ENCODE data around the gene ANAPC1. TPM values are rescaled to one million over a fixed set of nuclear protein-coding genes. Genes with fewer than 3 reads are reported as not detected.
A peak's percentile ranks its signal among the peaks of the same experiment; 100 is the strongest.
"Not testable (repeated sequence)": the region's sequence is repeated elsewhere in the genome, so short reads cannot be mapped to it uniquely, and the experiment has no call there.

The ANAPC1 gene
- total RNA-seq, 2 experiments from 2014 or later = 137 to 149 TPM

- no peaks in the 10 kb centered on the region for H3K9me3 Mint-ChIP-seq
- no peaks in the 10 kb centered on the region for H3K36me3 Mint-ChIP-seq
- no peak overlapping the region for H3K4me3 Mint-ChIP-seq
- H3K27me3 Mint-ChIP-seq = peaks cover 51% of the 10 kb centered on the region
- DNase-seq = no peak
- no peak overlapping the region for H3K27ac Mint-ChIP-seq
- H3K4me1 Mint-ChIP-seq = peaks cover 12% of the 10 kb centered on the region
Measured at GRCh38 chr2:111896576-111896975, 12.6 kb upstream of the ANAPC1 start.

- no peak for DNase-seq
- peaks cover 47% of the 10 kb centered on the region for H3K27me3 Mint-ChIP-seq
- H3K36me3 Mint-ChIP-seq = no peaks in the 10 kb centered on the region
- peaks cover 12% of the 10 kb centered on the region for H3K4me1 Mint-ChIP-seq
- H3K9me3 Mint-ChIP-seq = no peaks in the 10 kb centered on the region
- H3K4me3 Mint-ChIP-seq = no peak overlapping the region
- H3K27ac Mint-ChIP-seq = no peak overlapping the region
Measured at GRCh38 chr2:111896024-111896423, 12.0 kb upstream of the ANAPC1 start.

GRCh38 chr2:111884592-111884964, 585 bp upstream of the ANAPC1 start:
- peak overlapping the region; percentile 94 for H3K4me3 Mint-ChIP-seq
- DNase-seq = no peak
- H3K9me3 Mint-ChIP-seq = no peaks in the 10 kb centered on the region

GRCh38 chr2:111872806-111873205, 11.2 kb downstream of the ANAPC1 start:
- H3K27me3 Mint-ChIP-seq, H3K27ac Mint-ChIP-seq: not testable (repeated sequence)
- peaks cover 25% of the 10 kb centered on the region for H3K36me3 Mint-ChIP-seq

More at GRCh38 chr2:111884592-111884964, 585 bp upstream of the ANAPC1 start:
- Mint-ChIP-seq H3K4me1 (peaks cover 9% of the 10 kb centered on the region), H3K27ac (peak overlapping the region; percentile 96), H3K36me3 (peaks cover 24% of the 10 kb centered on the region), H3K27me3 (no peaks in the 10 kb centered on the region)

GRCh38 chr2:111865124-111865523, 18.9 kb downstream of the ANAPC1 start:
- not testable (repeated sequence) for H3K27ac Mint-ChIP-seq, H3K9me3 Mint-ChIP-seq
- peaks cover 21% of the 10 kb centered on the region for H3K36me3 Mint-ChIP-seq

More at GRCh38 chr2:111872806-111873205, 11.2 kb downstream of the ANAPC1 start:
- not testable (repeated sequence) for DNase-seq, H3K9me3 Mint-ChIP-seq, H3K4me3 Mint-ChIP-seq
- peaks cover 16% of the 10 kb centered on the region for H3K4me1 Mint-ChIP-seq

GRCh38 chr2:111860005-111860404, 24.0 kb downstream of the ANAPC1 start:
- H3K27me3 Mint-ChIP-seq, H3K9me3 Mint-ChIP-seq, H3K4me1 Mint-ChIP-seq, DNase-seq, H3K4me3 Mint-ChIP-seq, H3K27ac Mint-ChIP-seq: not testable (repeated sequence)
- H3K36me3 Mint-ChIP-seq = peaks cover 16% of the 10 kb centered on the region

More at GRCh38 chr2:111865124-111865523, 18.9 kb downstream of the ANAPC1 start:
- not testable (repeated sequence) for DNase-seq, H3K4me3 Mint-ChIP-seq, H3K4me1 Mint-ChIP-seq, H3K27me3 Mint-ChIP-seq

GRCh38 chr2:111852544-111852943, 31.4 kb downstream of the ANAPC1 start:
- H3K4me1 Mint-ChIP-seq, H3K27ac Mint-ChIP-seq, H3K27me3 Mint-ChIP-seq, H3K4me3 Mint-ChIP-seq, DNase-seq, H3K9me3 Mint-ChIP-seq: not testable (repeated sequence)
- peaks cover 15% of the 10 kb centered on the region for H3K36me3 Mint-ChIP-seq

- H3K36me3 Mint-ChIP-seq = peaks cover 16% of the 10 kb centered on the region
- H3K9me3 Mint-ChIP-seq, H3K27ac Mint-ChIP-seq, H3K4me3 Mint-ChIP-seq, DNase-seq, H3K27me3 Mint-ChIP-seq, H3K4me1 Mint-ChIP-seq: not testable (repeated sequence)
Measured at GRCh38 chr2:111850646-111851045, 33.3 kb downstream of the ANAPC1 start.

- H3K4me3 Mint-ChIP-seq, DNase-seq, H3K27me3 Mint-ChIP-seq, H3K9me3 Mint-ChIP-seq: not testable (repeated sequence)
- Mint-ChIP-seq H3K4me1 (peaks cover 15% of the 10 kb centered on the region), H3K36me3 (peaks cover 12% of the 10 kb centered on the region), H3K27ac (peak overlapping the region; percentile 58)
Measured at GRCh38 chr2:111839625-111840282, 44.2 kb downstream of the ANAPC1 start.

- H3K27me3 Mint-ChIP-seq, DNase-seq, H3K4me3 Mint-ChIP-seq, H3K9me3 Mint-ChIP-seq: not testable (repeated sequence)
- Mint-ChIP-seq H3K27ac (peak overlapping the region; percentile 58), H3K36me3 (peaks cover 17% of the 10 kb centered on the region), H3K4me1 (peaks cover 20% of the 10 kb centered on the region)
Measured at GRCh38 chr2:111838992-111839391, 45.0 kb downstream of the ANAPC1 start.

GRCh38 chr2:111834221-111834620, 49.8 kb downstream of the ANAPC1 start:
- peaks cover 22% of the 10 kb centered on the region for H3K4me1 Mint-ChIP-seq
- not testable (repeated sequence) for H3K9me3 Mint-ChIP-seq, H3K4me3 Mint-ChIP-seq, H3K27me3 Mint-ChIP-seq, DNase-seq
- H3K27ac Mint-ChIP-seq = peak overlapping the region; percentile 83
- peaks cover 22% of the 10 kb centered on the region for H3K36me3 Mint-ChIP-seq

- DNase-seq, H3K27me3 Mint-ChIP-seq, H3K4me3 Mint-ChIP-seq, H3K27ac Mint-ChIP-seq, H3K9me3 Mint-ChIP-seq: not testable (repeated sequence)
- Mint-ChIP-seq H3K4me1 (peaks cover 21% of the 10 kb centered on the region), H3K36me3 (peaks cover 32% of the 10 kb centered on the region)
Measured at GRCh38 chr2:111830479-111830878, 53.5 kb downstream of the ANAPC1 start.

- not testable (repeated sequence) for H3K4me1 Mint-ChIP-seq, H3K27me3 Mint-ChIP-seq, DNase-seq, H3K9me3 Mint-ChIP-seq, H3K27ac Mint-ChIP-seq, H3K4me3 Mint-ChIP-seq
- peaks cover 27% of the 10 kb centered on the region for H3K36me3 Mint-ChIP-seq
Measured at GRCh38 chr2:111828217-111828766, 55.7 kb downstream of the ANAPC1 start.

GRCh38 chr2:111812970-111813622, 70.9 kb downstream of the ANAPC1 start:
- not testable (repeated sequence) for H3K4me1 Mint-ChIP-seq, H3K27ac Mint-ChIP-seq, H3K9me3 Mint-ChIP-seq, H3K27me3 Mint-ChIP-seq, DNase-seq, H3K4me3 Mint-ChIP-seq, H3K36me3 Mint-ChIP-seq

- not testable (repeated sequence) for H3K9me3 Mint-ChIP-seq, H3K4me1 Mint-ChIP-seq, DNase-seq, H3K27me3 Mint-ChIP-seq, H3K27ac Mint-ChIP-seq, H3K36me3 Mint-ChIP-seq, H3K4me3 Mint-ChIP-seq
Measured at GRCh38 chr2:111790633-111791032, 93.4 kb downstream of the ANAPC1 start.

- H3K4me1 Mint-ChIP-seq, DNase-seq, H3K36me3 Mint-ChIP-seq, H3K4me3 Mint-ChIP-seq, H3K27me3 Mint-ChIP-seq, H3K27ac Mint-ChIP-seq, H3K9me3 Mint-ChIP-seq: not testable (repeated sequence)
Measured at GRCh38 chr2:111784081-111784480, 99.9 kb downstream of the ANAPC1 start.

All from activated naive CD8-positive, alpha-beta T cell treated with anti-CD3 and anti-CD28 coated beads for 36 hours (primary cell).